GM10248 (cell line): Measurements from ENCODE around the gene CDK18.

Source experiments
- CTCF ChIA-PET: fragments of 300-600 bp; sonication (Branson Sonifier 250); formaldehyde crosslinking; extraction: SDS; loops from one replicate; lab custom pipeline; 2021; ENCODE audit warnings: antibody characterized with exemption; lab: Yijun Ruan, JAX
- POLR2A ChIA-PET: fragments of 350-650 bp; sonication (Branson Sonifier 250); formaldehyde crosslinking; extraction: SDS; loops from one replicate; lab custom pipeline; 2020; ENCODE audit warnings: antibody characterized with exemption; lab: Yijun Ruan, JAX
- DNase-seq: peaks from one replicate; pipeline ENCODE4 v3.0.0; 2012; ENCODE audit errors: extremely low spot score
- CTCF ChIP-seq: IDR thresholded peaks from 2 replicates; pipeline ENCODE4 v1.5.1; 2012; ENCODE audit warnings: mild to moderate bottlenecking, low read depth; ENCODE audit errors: extremely low read depth, missing control alignments, control extremely low read depth

Gene CDK18

GRCh38 chr1:205581321-205581980 is 77.0 kb downstream of the CDK18 start:
- POLR2A ChIA-PET, result no interaction called here
- CTCF ChIA-PET, result interaction anchor here (1.0 to 6.5 kb wide), 3 partner anchors 11 to 78 kb away, joined by 3 to 57 read pairs (median 3); no protein-coding TSS in a partner anchor
- no peak for DNase-seq
- no peak for TF ChIP-seq CTCF

- DNase-seq, result no peak
- CTCF ChIA-PET, result interaction anchor here (1.5 to 6.5 kb wide), 3 partner anchors 10 to 77 kb away, joined by 4 to 57 read pairs (median 18); no protein-coding TSS in a partner anchor
- no peak for TF ChIP-seq CTCF
- POLR2A ChIA-PET, result no interaction called here
Observed at GRCh38 chr1:205582046-205582445, 77.6 kb downstream of the CDK18 start.
